NCI-H510A treated with DMSO at 0.1 percent for 48 hours (cell line): Measurements from ENCODE around the gene EMX1.

Experiments used
- DNase-seq: peaks from one replicate; lab custom pipeline; 2025; lab: John Stamatoyannopoulos, UW

Gene EMX1

GRCh38 chr2:72917138-72917876, at the start of gene EMX1:
Gene EMX1, plus strand, starts transcription at chr2:72917519. Its CDS starts 334 bp downstream, at chr2:72917853.
- DNase-seq: peak; percentile 71

GRCh38 chr2:72871060-72871459, 46.3 kb upstream of the EMX1 start:
- no peak for DNase-seq

DNA sequence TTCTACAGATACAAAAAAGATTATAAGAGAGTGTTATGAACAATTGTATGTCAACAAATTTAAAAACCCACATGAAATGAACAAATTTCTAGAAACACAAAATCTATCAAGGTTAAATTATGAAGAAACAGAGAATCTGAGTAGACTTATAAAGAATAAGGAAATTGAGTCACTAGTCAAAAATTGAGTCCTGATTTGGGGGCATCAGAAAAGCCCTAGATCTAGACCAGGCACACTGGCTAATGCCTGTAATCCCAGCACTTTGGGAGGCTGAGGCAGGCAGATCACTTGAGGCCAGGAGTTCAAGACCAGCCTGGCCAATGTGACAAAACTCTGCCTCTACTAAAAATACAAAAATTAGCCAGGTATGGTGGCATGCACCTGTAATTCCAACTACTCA, 45.4 kb upstream of the EMX1 start:
- no peak for DNase-seq

GRCh38 chr2:72883356-72883962, 33.9 kb upstream of the EMX1 start:
- DNase-seq: no peak

DNA sequence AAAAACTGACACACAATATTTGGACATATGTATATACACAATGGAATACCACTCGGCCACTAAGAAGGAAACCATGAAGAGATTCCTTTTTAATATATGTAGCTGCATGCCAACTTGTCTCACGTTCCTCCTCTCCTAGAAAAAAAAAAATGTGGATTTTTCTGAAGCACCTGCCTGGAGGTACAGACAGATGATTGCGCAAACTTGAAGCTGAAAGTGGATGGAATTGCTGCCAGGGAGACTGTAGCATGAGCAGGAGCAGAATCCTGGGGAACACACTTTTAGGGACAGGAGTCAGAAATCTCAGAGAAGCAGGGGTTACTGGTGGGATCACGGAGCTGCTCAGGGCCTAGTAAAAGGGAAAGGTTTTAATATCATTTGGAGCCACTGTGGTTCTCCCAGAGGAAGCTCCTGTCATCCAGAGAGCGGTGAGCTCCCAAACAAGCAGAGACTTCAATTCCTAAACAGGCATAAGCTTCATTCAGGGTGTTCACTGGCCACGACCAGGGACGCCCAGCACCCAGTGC, 30.8 kb upstream of the EMX1 start:
- DNase-seq: peak; percentile 34

DNA sequence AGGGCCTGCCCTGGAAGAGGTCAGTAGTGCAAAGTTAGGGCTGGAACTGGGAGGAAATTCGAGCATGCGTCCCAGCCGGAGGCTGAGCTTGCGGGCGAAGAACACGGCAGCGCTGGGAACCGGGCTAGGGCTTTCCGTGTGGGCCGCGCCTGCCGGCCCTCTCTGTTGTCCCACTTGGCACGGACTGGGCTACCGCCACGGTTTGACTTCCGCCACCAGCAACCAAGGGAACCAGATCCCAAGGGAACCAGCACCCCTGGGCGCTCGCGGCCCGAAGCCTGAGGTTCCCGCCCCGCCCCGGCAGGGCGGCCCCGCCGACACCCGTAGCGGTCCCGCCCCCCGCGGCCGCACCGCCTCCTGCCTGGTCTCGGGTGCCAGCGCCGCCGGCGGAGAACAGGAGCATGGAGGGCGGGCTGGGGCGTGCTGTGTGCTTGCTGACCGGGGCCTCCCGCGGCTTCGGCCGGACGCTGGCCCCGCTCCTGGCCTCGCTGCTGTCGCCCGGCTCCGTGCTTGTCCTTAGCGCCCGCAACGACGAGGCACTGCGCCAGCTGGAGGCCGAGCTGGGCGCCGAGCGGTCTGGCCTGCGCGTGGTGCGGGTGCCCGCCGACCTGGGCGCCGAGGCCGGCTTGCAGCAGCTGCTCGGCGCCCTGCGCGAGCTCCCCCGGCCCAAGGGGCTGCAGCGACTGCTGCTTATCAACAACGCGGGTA, 30.1 kb upstream of the EMX1 start, which contains the start of gene SPR:
SPR (plus strand) TSS at position 377 of the 708 bp plus-strand sequence; CDS start at position 402, 25 bp downstream.
- peak; percentile 76 for DNase-seq

- DNase-seq: peak; percentile 84
These were observed 29.4 kb upstream of the EMX1 start for GRCh38 chr2:72887740-72888437.

GRCh38 chr2:72888438-72889202, 28.7 kb upstream of the EMX1 start:
- DNase-seq: no peak

DNA sequence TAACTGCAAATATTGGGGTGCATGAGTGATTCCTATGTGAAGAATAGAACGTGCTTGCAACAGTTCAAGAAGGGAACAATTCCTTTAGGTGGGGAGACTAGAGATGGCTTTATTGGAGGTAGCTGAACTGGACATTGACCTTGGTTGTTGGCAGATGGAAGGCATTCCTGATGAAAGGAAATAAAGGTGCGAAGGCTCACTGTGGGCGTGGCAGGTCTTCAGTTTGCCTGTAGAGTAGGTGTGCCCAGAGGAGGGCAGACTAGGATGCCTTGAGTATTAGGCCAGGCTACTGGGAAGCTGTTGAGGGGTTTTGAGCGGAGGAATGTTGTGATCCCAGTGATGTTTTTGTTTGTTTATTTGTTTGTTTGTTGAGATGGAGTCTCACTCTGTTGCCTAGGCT, 27.3 kb upstream of the EMX1 start:
- DNase-seq: no peak

DNA sequence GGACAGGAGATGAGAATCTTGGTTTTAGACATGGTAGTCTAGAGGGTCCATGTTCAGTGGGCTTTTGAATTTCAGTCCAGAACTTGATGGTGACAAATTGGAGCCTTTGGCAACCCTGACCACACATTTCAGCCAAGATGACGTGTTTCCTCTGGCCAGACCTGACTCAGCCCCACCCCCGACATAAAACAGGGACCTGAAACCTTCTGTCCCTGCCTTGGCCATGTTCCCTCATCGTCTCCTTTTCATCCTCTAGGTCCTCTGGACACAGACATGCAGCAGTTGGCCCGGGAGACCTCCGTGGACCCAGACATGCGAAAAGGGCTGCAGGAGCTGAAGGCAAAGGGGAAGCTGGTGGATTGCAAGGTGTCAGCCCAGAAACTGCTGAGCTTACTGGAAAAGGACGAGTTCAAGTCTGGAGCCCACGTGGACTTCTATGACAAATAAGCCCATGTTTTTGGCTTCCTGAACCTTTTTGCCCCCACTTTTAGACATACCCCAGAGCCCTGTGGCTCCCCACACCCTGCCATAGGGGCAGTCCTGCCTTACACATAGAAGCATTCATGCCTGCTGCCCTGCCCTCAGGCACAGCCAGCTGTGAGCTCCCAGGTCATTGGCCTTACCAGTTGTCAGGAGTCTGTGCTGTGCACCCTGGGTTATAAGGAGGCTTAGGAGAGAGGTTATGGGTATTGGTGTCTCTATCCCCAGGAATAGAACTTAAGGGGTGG, 26.1 kb upstream of the EMX1 start:
- DNase-seq: no peak

- peak; percentile 57 for DNase-seq
These were observed 24.7 kb upstream of the EMX1 start for GRCh38 chr2:72892506-72893173.

GRCh38 chr2:72893594-72894319, 23.6 kb upstream of the EMX1 start:
- DNase-seq: no peak

- no peak for DNase-seq
These were observed 22.8 kb upstream of the EMX1 start for GRCh38 chr2:72894514-72894913.

GRCh38 chr2:72895154-72895553, 22.2 kb upstream of the EMX1 start:
- DNase-seq: no peak

DNA sequence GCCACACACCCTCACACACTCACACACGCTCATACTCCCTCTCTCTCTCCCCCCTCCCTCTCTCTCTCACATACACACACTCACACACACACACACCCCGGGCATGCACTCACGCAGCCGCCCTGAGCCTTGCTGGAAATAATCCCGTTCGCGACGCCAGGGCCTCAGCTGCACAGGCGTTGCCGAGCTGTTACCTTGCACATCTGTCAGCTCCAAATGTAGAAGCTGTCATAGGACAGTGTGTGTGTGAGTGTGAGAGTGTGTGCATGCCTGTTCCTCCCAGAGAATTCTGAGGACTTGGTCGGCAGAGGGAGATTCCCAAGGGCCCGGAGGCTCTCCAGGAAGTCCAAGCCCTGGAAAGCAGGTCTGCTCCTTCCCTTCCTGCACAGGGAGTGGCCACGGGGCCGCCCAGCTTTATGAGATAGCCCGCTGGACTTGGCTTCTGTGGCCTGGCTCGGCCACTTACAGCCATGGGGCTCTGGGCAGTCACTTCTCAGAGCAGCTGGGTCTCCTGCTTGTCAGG, 21.5 kb upstream of the EMX1 start:
- no peak for DNase-seq

DNA sequence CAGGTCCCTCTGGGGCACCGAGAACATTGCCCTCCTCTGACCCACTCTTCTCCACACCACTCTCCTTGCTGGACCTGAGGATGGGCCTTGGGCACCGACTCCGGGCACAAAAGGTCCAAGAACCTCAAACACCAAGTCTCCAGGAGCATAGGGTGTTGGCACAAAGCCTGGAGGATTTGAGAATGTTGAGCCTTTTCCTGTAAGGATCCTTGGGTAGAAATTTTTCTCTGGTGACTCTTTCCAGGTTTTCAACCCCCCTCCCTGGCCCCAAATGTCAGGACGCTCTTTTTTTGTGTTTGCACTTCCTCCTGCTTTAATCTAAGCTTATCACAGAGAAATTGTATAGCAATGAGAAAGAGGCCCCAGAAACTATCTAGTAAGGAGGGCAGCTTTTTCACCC, 20.9 kb upstream of the EMX1 start:
- no peak for DNase-seq

- DNase-seq: no peak
These were observed 19.3 kb upstream of the EMX1 start for GRCh38 chr2:72897785-72898584.

DNA sequence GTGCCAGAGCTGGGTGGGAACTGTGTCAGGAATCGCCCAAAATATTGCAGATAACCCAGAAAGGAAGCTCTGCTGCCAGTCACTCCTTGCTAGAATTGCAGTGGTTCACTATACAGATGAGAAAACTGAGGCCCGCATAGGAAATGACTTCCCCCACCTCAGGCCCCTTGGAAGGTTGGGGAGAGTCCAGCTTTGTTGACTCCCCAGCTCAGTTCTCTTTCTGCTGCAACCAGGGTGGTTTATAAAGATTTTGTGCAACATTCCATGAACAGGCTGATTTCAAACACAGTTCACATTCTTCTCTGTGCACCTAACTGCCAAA, 18.8 kb upstream of the EMX1 start:
- DNase-seq: no peak
